ENCODE results near the gene ZNF669. TPM values are rescaled to one million over a fixed set of nuclear protein-coding genes. Genes with fewer than 3 reads are reported as not detected.
A peak's percentile ranks its signal among the peaks of the same experiment; 100 is the strongest.

Gene ZNF669
- total RNA-seq, 8 experiments from 2014 or later, result 4.6 to 37.0 (median 19.7) TPM

- Histone ChIP-seq H3K27ac (no peak overlapping the region), H3K4me1 (replicated peaks in 1 of 2) (no peaks in the 10 kb centered on the region), H3K4me3 (no peak overlapping the region)
- in situ Hi-C loops (cut with MboI; ENCODE audit: low pct_unique_long_range_greater_than_20kb in 2 of 9, low sequenced_read_pairs in 9 of 9, unreplicated experiment in 9 of 9), result no loop called here
- 60 to 100% (median 84%) methylated on average over 1 to 7 of the region's 11 CpGs; no CpG with 5 or more reads in 4 of the 10 experiments for WGBS, 10 experiments
- peak in 4 of 8 experiments; percentile 34 to 59 (median 42) for ATAC-seq (replicated peaks in 6 of 8)
Measured at GRCh38 chr1:247118946-247119446, 14.8 kb upstream of the ZNF669 start.

- no peak overlapping the region for H3K27ac ChIP-seq
- H3K4me1 ChIP-seq (replicated peaks in 1 of 2), result peaks cover 4 to 6% of the 10 kb centered on the region in 2 donors
- 73 to 83% (median 75%) methylated on average over 3 to 4 of the region's 12 CpGs; no CpG with 5 or more reads in 7 of the 10 experiments for WGBS, 10 experiments
- in situ Hi-C loops (cut with MboI; ENCODE audit: low pct_unique_long_range_greater_than_20kb in 2 of 9, low sequenced_read_pairs in 9 of 9, unreplicated experiment in 9 of 9), result no loop called here
- no peak for ATAC-seq (replicated peaks in 6 of 8)
- H3K4me3 ChIP-seq, result no peak overlapping the region
Measured at GRCh38 chr1:247115545-247115944, 11.4 kb upstream of the ZNF669 start.

GRCh38 chr1:247115141-247115510, 11.0 kb upstream of the ZNF669 start:
- ATAC-seq (replicated peaks in 6 of 8), result no peak
- Histone ChIP-seq H3K4me1 (replicated peaks in 1 of 2) (peaks cover 5 to 7% of the 10 kb centered on the region in 2 donors), H3K27ac (no peak overlapping the region), H3K4me3 (no peak overlapping the region)
- in situ Hi-C loops (cut with MboI; ENCODE audit: low pct_unique_long_range_greater_than_20kb in 2 of 9, low sequenced_read_pairs in 9 of 9, unreplicated experiment in 9 of 9), result no loop called here
- WGBS, 10 experiments, result 0 to 70% (median 20%) methylated on average over 1 to 2 of the region's 7 CpGs; no CpG with 5 or more reads in 5 of the 10 experiments

- Histone ChIP-seq H3K4me3 (no peak overlapping the region), H3K4me1 (replicated peaks in 1 of 2) (peaks cover 5 to 7% of the 10 kb centered on the region in 2 donors), H3K27ac (no peak overlapping the region)
- no peak for ATAC-seq (replicated peaks in 6 of 8)
- 89 to 96% (median 90%) methylated on average over 2 to 7 of the region's 13 CpGs; no CpG with 5 or more reads in 7 of the 10 experiments for WGBS, 10 experiments
- in situ Hi-C loops (cut with MboI; ENCODE audit: low pct_unique_long_range_greater_than_20kb in 2 of 9, low sequenced_read_pairs in 9 of 9, unreplicated experiment in 9 of 9), result no loop called here
Measured at GRCh38 chr1:247114351-247115140, 10.4 kb upstream of the ZNF669 start.

- Histone ChIP-seq H3K4me1 (replicated peaks in 1 of 2) (peaks cover 5 to 7% of the 10 kb centered on the region in 2 donors), H3K4me3 (no peak overlapping the region), H3K27ac (no peak overlapping the region)
- in situ Hi-C loops (cut with MboI; ENCODE audit: low pct_unique_long_range_greater_than_20kb in 2 of 9, low sequenced_read_pairs in 9 of 9, unreplicated experiment in 9 of 9), result no loop called here
- WGBS, 10 experiments, result 60 to 90% (median 67%) methylated on average over 1 to 2 of the region's 5 CpGs; no CpG with 5 or more reads in 7 of the 10 experiments
- ATAC-seq (replicated peaks in 6 of 8), result no peak
Measured at GRCh38 chr1:247113733-247114271, 9.6 kb upstream of the ZNF669 start.

- no peak for ATAC-seq (replicated peaks in 6 of 8)
- in situ Hi-C loops (cut with MboI; ENCODE audit: low pct_unique_long_range_greater_than_20kb in 2 of 9, low sequenced_read_pairs in 9 of 9, unreplicated experiment in 9 of 9), result no loop called here
Measured at GRCh38 chr1:247113094-247113497, 8.9 kb upstream of the ZNF669 start.

GRCh38 chr1:247112479-247112781, 8.3 kb upstream of the ZNF669 start:
- H3K4me3 ChIP-seq, result peak overlapping the region; percentile 45 to 55 (median 53)
- H3K4me1 ChIP-seq (replicated peaks in 1 of 2), result peaks cover 5 to 7% of the 10 kb centered on the region in 2 donors
- H3K27ac ChIP-seq, result peak overlapping the region in 1 of 2 donors; percentile 79
- ATAC-seq (replicated peaks in 6 of 8), result no peak
- in situ Hi-C loops (cut with MboI; ENCODE audit: low pct_unique_long_range_greater_than_20kb in 2 of 9, low sequenced_read_pairs in 9 of 9, unreplicated experiment in 9 of 9), result no loop called here
- WGBS, 10 experiments, result 73 to 87% (median 79%) methylated on average over 4 to 6 of the region's 9 CpGs; no CpG with 5 or more reads in 6 of the 10 experiments

More at GRCh38 chr1:247113094-247113497, 8.9 kb upstream of the ZNF669 start:
- Histone ChIP-seq H3K4me3 (no peak overlapping the region), H3K27ac (no peak overlapping the region), H3K4me1 (replicated peaks in 1 of 2) (peaks cover 5 to 7% of the 10 kb centered on the region in 2 donors)
- 76 to 90% methylated on average over 3 to 5 of the region's 5 CpGs; no CpG with 5 or more reads in 8 of the 10 experiments for WGBS, 10 experiments

GRCh38 chr1:247111700-247112478, 7.7 kb upstream of the ZNF669 start:
- 3 to 30% (median 5%) methylated on average over 2 to 10 of the region's 78 CpGs; no CpG with 5 or more reads in 7 of the 10 experiments for whole genome bisulfite sequencing, 10 experiments
- Histone ChIP-seq H3K4me3 (peak overlapping the region; percentile 45 to 55 (median 53)), H3K4me1 (replicated peaks in 1 of 2) (peaks cover 5 to 7% of the 10 kb centered on the region in 2 donors), H3K27ac (peak overlapping the region; percentile 10 to 79)
- in situ Hi-C loops (cut with MboI; ENCODE audit: low pct_unique_long_range_greater_than_20kb in 2 of 9, low sequenced_read_pairs in 9 of 9, unreplicated experiment in 9 of 9), result no loop called here
- peak; percentile 79 to 95 (median 86) for ATAC-seq (replicated peaks in 6 of 8)

- Histone ChIP-seq H3K4me3 (peak overlapping the region; percentile 45 to 55 (median 53)), H3K27ac (peak overlapping the region; percentile 10 to 79), H3K4me1 (replicated peaks in 1 of 2) (peaks cover 5 to 7% of the 10 kb centered on the region in 2 donors)
- WGBS, 10 experiments, result no CpG with 5 or more reads among the region's 62 CpGs
- peak; percentile 48 to 61 (median 52) for ATAC-seq (replicated peaks in 6 of 8)
- in situ Hi-C loops (cut with MboI; ENCODE audit: low pct_unique_long_range_greater_than_20kb in 2 of 9, low sequenced_read_pairs in 9 of 9, unreplicated experiment in 9 of 9), result no loop called here
Measured at GRCh38 chr1:247111259-247111699, 7.1 kb upstream of the ZNF669 start.

GRCh38 chr1:247110627-247111258, 6.6 kb upstream of the ZNF669 start:
- H3K4me3 ChIP-seq, result peak overlapping the region; percentile 45 to 55 (median 53)
- WGBS, 10 experiments, result 10 to 100% (median 37%) methylated on average over 1 to 26 of the region's 30 CpGs; no CpG with 5 or more reads in 2 of the 10 experiments
- in situ Hi-C loops (cut with MboI; ENCODE audit: low pct_unique_long_range_greater_than_20kb in 2 of 9, low sequenced_read_pairs in 9 of 9, unreplicated experiment in 9 of 9), result no loop called here
- peak overlapping the region in 1 of 2 donors; percentile 79 for H3K27ac ChIP-seq
- peaks cover 5 to 7% of the 10 kb centered on the region in 2 donors for H3K4me1 ChIP-seq (replicated peaks in 1 of 2)
- ATAC-seq (replicated peaks in 6 of 8), result peak in 1 of 8 experiments; percentile 4

GRCh38 chr1:247107694-247108093, 3.5 kb upstream of the ZNF669 start:
- no peak overlapping the region for H3K27ac ChIP-seq
- 44 to 100% (median 82%) methylated on average over 1 to 6 of the region's 7 CpGs for WGBS, 10 experiments
- ATAC-seq (replicated peaks in 6 of 8), result no peak
- no peak overlapping the region for H3K4me3 ChIP-seq
- H3K4me1 ChIP-seq (replicated peaks in 1 of 2), result peaks cover 20% of the 10 kb centered on the region in 2 donors
- in situ Hi-C loops (cut with MboI; ENCODE audit: low pct_unique_long_range_greater_than_20kb in 2 of 9, low sequenced_read_pairs in 9 of 9, unreplicated experiment in 9 of 9), result no loop called here

GRCh38 chr1:247105966-247106365, 1.8 kb upstream of the ZNF669 start:
- WGBS, 10 experiments, result 65 to 100% (median 93%) methylated on average over 2 to 15 of the region's 15 CpGs
- Histone ChIP-seq H3K27ac (no peak overlapping the region), H3K4me3 (no peak overlapping the region), H3K4me1 (replicated peaks in 1 of 2) (peaks cover 19 to 20% of the 10 kb centered on the region in 2 donors)
- in situ Hi-C loops (cut with MboI; ENCODE audit: low pct_unique_long_range_greater_than_20kb in 2 of 9, low sequenced_read_pairs in 9 of 9, unreplicated experiment in 9 of 9), result no loop called here
- no peak for ATAC-seq (replicated peaks in 6 of 8)

Data from motor neuron (in vitro differentiated cells).